HL-60 (cell line): ENCODE results near the gene SPSB3.

Source experiments
- CTCF ChIP-seq: IDR thresholded peaks from one replicate; pipeline ENCODE4 v1.5.1; 2011; ENCODE audit warnings: low read length, control low read depth, inconsistent platforms; ENCODE audit not compliant: insufficient read depth
- GABPA ChIP-seq: IDR thresholded peaks from 2 replicates; pipeline ENCODE4 v1.6.1; 2012; ENCODE audit warnings: low read depth
- SPI1 ChIP-seq: IDR thresholded peaks from 2 replicates; pipeline ENCODE4 v1.6.1; 2012; ENCODE audit warnings: low read depth, mild to moderate bottlenecking, borderline replicate concordance

- TF ChIP-seq CTCF (no peak), GABPA (no peak), SPI1 (no peak)
Measured at GRCh38 chr16:1729445-1729844, 52.9 kb downstream of the SPSB3 start.
